ENCODE results near the gene RNF181. TPM values are rescaled to one million over a fixed set of nuclear protein-coding genes. Genes with fewer than 3 reads are reported as not detected.

Gene RNF181
- total and polyA plus RNA-seq, 2 of the 13 experiments (the other 11 are each of a cell fraction or from before 2014, with no cell fraction given): 224 to 578 TPM

DNA sequence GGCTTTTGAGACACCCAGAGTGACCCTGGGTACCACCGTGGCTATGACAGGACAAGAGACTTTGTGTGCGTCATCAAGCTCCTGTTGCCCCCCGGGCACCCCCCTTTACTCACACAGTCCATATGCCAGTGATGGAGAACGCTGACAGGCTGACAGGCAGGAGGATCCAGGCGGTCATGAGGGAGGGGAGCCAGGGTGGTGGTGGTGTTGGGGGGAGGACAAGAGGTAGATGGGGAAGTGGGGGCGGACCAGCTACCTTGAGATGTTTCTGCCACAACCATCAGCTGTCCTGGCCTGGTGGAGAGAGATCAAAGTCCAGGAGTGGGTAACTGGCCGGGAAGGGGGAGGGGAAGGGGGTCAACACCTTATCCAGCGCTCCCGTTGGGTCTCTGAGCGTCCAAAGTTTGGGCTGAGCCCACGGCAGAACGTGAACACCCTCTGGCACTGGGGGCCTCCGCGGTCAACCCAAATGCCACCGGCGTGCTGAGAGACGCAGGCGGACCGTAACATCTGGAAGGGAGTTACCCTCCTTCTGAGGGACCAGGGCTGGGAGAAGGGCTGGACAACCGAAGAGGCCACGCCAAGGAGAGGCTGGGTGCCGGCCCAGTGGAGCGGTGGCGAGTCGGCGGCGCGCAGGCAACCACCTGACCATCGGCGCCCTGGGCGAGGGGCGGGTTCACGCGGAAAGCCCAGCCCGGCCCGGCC lies 6.4 kb downstream of the RNF181 start (continued):
- peak; percentile 6; the same call in 1 of the 2 replicates for TF ChIP-seq UBTF (CRISPR knock-in tag; IDR thresholded peaks at IDR 0.05)
- TF ChIP-seq, protein P1, sequence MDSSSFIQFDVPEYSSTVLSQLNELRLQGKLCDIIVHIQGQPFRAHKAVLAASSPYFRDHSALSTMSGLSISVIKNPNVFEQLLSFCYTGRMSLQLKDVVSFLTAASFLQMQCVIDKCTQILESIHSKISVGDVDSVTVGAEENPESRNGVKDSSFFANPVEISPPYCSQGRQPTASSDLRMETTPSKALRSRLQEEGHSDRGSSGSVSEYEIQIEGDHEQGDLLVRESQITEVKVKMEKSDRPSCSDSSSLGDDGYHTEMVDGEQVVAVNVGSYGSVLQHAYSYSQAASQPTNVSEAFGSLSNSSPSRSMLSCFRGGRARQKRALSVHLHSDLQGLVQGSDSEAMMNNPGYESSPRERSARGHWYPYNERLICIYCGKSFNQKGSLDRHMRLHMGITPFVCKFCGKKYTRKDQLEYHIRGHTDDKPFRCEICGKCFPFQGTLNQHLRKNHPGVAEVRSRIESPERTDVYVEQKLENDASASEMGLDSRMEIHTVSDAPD (CRISPR knock-in tag; IDR thresholded peaks at IDR 0.05): 0 out of 2 replicates have a peak, but pooled peaks have one; percentile 45
- TF ChIP-seq NFAT5 (CRISPR knock-in tag; IDR thresholded peaks at IDR 0.05): 0 out of 2 replicates have a peak, but pooled peaks have one; percentile 4
- TF ChIP-seq DZIP1 (CRISPR knock-in tag; IDR thresholded peaks at IDR 0.05): no peak
- peak in 1 of 2 experiments; percentile 53; a peak in 2 of 4 replicates for TF ChIP-seq NR2F1 (CRISPR knock-in tag; IDR thresholded peaks at IDR 0.05)
- no peak for TF ChIP-seq ZFY (CRISPR knock-in tag; IDR thresholded peaks at IDR 0.05)
- TF ChIP-seq TAF15 (IDR thresholded peaks at IDR 0.05; ENCODE audit: low read depth, low read length, poor library complexity, severe bottlenecking): peak; percentile 39
- TF ChIP-seq ZNF768 (CRISPR knock-in tag; IDR thresholded peaks at IDR 0.05): 0 out of 2 replicates have a peak, but pooled peaks have one; percentile 8
- TF ChIP-seq ZNF180 (CRISPR knock-in tag; IDR thresholded peaks at IDR 0.05; ENCODE audit: borderline replicate concordance, low read depth): 0 out of 2 replicates have a peak, but pooled peaks have one; percentile 29
- peak; percentile 74; the same call in 1 of the 2 replicates for TF ChIP-seq ZSCAN21 (CRISPR knock-in tag; IDR thresholded peaks at IDR 0.05; ENCODE audit: borderline replicate concordance)
- no peak for TF ChIP-seq TCF7L2 (IDR thresholded peaks at IDR 0.05; ENCODE audit: low read depth, low read length)
- TF ChIP-seq, protein P2, sequence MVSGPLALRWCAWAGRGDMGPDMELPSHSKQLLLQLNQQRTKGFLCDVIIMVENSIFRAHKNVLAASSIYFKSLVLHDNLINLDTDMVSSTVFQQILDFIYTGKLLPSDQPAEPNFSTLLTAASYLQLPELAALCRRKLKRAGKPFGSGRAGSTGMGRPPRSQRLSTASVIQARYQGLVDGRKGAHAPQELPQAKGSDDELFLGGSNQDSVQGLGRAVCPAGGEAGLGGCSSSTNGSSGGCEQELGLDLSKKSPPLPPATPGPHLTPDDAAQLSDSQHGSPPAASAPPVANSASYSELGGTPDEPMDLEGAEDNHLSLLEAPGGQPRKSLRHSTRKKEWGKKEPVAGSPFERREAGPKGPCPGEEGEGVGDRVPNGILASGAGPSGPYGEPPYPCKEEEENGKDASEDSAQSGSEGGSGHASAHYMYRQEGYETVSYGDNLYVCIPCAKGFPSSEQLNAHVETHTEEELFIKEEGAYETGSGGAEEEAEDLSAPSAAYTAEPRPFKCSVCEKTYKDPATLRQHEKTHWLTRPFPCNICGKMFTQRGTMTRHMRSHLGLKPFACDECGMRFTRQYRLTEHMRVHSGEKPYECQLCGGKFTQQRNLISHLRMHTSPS (CRISPR knock-in tag; IDR thresholded peaks at IDR 0.05; ENCODE audit: low read depth): no peak
- TF ChIP-seq ZNF782 (CRISPR knock-in tag; IDR thresholded peaks at IDR 0.05; ENCODE audit: borderline replicate concordance): no peak; the same call in 1 of the 2 replicates
